Transverse colon (tissue), 4 donors: ENCODE measurements around the gene AGPAT1. TPM values are rescaled to one million over a fixed set of nuclear protein-coding genes. Genes with fewer than 3 reads are reported as not detected.

Experiments
- DNase-seq: peaks from one replicate; pipeline ENCODE4 v3.0.0-alpha.2; 2019
- H3K27ac ChIP-seq, 4 donors: fragments of 200-600 bp; sonication (generic); 2 replicates each; pipeline ENCODE4 v1.5.1; 2016 to 2018; ENCODE audit warnings: inconsistent platforms in 4 of 4
- H3K27me3 ChIP-seq: fragments of 200-600 bp; sonication (generic); 2 replicates; pipeline ENCODE4 v1.5.1; 2017; ENCODE audit warnings: inconsistent platforms
- H3K36me3 ChIP-seq, 4 donors: fragments of 200-600 bp; sonication (generic); 2 replicates each; pipeline ENCODE4 v1.5.1; 2017 to 2019; ENCODE audit warnings: inconsistent platforms in 4 of 4
- H3K4me1 ChIP-seq, 4 donors: fragments of 200-600 bp; sonication (generic); 2 replicates each; pipeline ENCODE4 v1.5.1; 2017 to 2020; ENCODE audit warnings: inconsistent platforms in 4 of 4
- H3K4me3 ChIP-seq, 4 donors: fragments of 200-600 bp; sonication (generic); 1 replicate in 1 of 4; 2 replicates in 3 of 4; pipeline versions ENCODE4 v1.5.1 to v1.6.1; 2017 to 2019; ENCODE audit warnings: inconsistent platforms in 4 of 4
- H3K9me3 ChIP-seq, 2 donors: fragments of 200-600 bp; sonication (generic); 2 replicates each; pipeline ENCODE4 v1.5.1; 2017 to 2019; ENCODE audit warnings: inconsistent platforms in 2 of 2
- EP300 ChIP-seq: sonication (generic); formaldehyde crosslinking; IDR thresholded peaks from one replicate; pipeline ENCODE4 v1.6.1; 2017; ENCODE audit warnings: antibody characterized with exemption, low read depth
- POLR2A ChIP-seq: fragments of 450-650 bp; IDR thresholded peaks from one replicate; pipeline ENCODE4 v1.6.1; 2016; ENCODE audit warnings: antibody characterized with exemption, mild to moderate bottlenecking, moderate library complexity
- POLR2AphosphoS5 ChIP-seq, 3 donors: sonication (generic); formaldehyde crosslinking; IDR thresholded peaks; one replicate each; pipeline ENCODE4 v1.6.1; 2016; ENCODE audit warnings: antibody characterized with exemption in 3 of 3
- WGBS, 2 donors: methylation state at CpG; one replicate each; pipeline ENCODE4 v1.1.5; 2018; ENCODE audit warnings: low coverage in 1 of 2; 5-methylcytosine and 5-hydroxymethylcytosine counted together
- in situ Hi-C, 4 donors: fragments of 200-750 bp; cut with MboI; loops; one replicate each; pipeline versions ENCODE4 v1.15.0 to v1.15.1; 2017; ENCODE audit warnings: low sequenced_read_pairs in 3 of 4, low pct_ligation_motif_present in 1 of 4, low pct_unique_long_range_greater_than_20kb in 1 of 4
- intact Hi-C: fragments of 100-400 bp; cut with DNase I; formaldehyde crosslinking; loops from one replicate; pipeline ENCODE4 v1.15.1; 2023; ENCODE audit warnings: low total_unique reads
- total RNA-seq, 4 donors: library from RNA; depleted of rRNA; stranded (reverse); fragments of >200 nt; gene quantifications; one replicate each; pipeline ENCODE4 v1.1.0, GENCODE V29; 2016
- TF ChIP-seq, protein P1 (sequence below), 5 experiments: fragments of 200-600 bp in 3 of 5; fragments of 450-650 bp in 2 of 5; sonication (generic) in 3 of 5; IDR thresholded peaks; 1 replicate in 2 of 5; 2 replicates in 3 of 5; pipeline ENCODE4 v1.5.1; 2016 to 2017; ENCODE audit warnings: antibody characterized with exemption in 5 of 5, inconsistent platforms in 3 of 5, mild to moderate bottlenecking in 2 of 5, moderate library complexity in 1 of 5

The AGPAT1 gene
- total RNA-seq, 4 donors from 2014 or later, result 17.9 to 67.2 (median 50.1) TPM

DNA sequence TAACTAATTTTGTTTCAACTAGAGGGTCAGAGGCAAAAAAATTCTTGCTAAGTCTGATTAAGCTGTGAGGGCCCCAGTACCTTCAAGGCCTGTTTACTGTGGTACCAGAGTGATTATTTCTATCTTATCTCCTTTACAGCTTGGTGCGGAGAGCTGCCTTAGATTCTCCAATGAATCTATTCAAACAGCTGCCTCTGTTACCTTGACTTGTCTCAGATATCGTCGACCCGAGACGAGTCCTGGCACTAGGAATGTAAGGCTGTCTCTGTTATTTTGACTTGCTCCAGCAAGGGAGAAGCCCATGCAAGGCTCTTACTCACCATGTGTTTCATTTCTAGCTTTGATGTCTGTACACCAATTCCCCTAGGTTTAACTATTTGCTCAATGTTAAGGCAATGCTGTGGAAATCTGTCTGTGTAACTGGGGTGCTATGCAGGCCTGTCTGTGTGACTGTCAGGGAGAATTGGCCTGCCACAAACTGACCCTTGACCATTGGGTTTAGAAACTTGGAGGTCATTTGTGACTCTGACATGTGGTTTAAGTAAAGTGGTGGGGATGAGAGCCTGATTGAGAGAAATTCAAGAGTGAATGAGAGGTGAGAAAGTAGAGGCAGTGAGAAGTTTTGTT is 35.4 kb downstream of the AGPAT1 start:
- H3K4me1 ChIP-seq, result peaks cover 0 to 17% (median 4%) of the 10 kb centered on the region in 4 donors
- no peaks in the 10 kb centered on the region for H3K9me3 ChIP-seq
- WGBS, 2 donors, result 68 to 89% methylated on average over 4 to 5 of the region's 5 CpGs
- in situ Hi-C loops, result no loop called here
- no peaks in the 10 kb centered on the region for H3K36me3 ChIP-seq
- H3K27ac ChIP-seq, result no peak overlapping the region
- TF ChIP-seq EP300 (no peak), POLR2A (no peak)
- H3K4me3 ChIP-seq, result no peak overlapping the region
- DNase-seq, result no peak
- intact Hi-C loops, result no loop called here
- no peaks in the 10 kb centered on the region for H3K27me3 ChIP-seq

DNA sequence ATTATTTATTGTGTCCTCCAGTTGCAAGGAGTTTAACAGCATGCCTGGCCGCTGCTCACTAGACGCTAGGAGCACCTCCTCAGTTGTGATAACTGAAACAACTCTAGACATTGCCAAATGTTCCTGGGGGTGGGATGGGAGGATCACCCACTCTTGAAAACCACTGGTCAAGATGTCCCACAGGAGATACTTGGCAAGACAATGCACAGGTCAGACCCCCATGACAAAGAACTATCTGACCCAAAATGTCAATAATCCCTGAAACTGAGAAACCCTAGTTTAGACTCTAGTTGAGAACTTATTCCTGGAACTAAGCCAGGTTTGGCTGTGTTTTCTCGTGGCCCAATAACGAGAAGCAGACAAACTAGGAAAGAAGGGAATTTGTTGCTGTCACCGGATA is 36.3 kb downstream of the AGPAT1 start:
- no peak for DNase-seq
- no peaks in the 10 kb centered on the region for H3K9me3 ChIP-seq
- WGBS, 2 donors, result 33 to 78% methylated on average over 3 to 5 of the region's 5 CpGs
- no peaks in the 10 kb centered on the region for H3K27me3 ChIP-seq
- no peak overlapping the region for H3K27ac ChIP-seq
- intact Hi-C loops (no loop called here), in situ Hi-C loops (no loop called here)
- peaks cover 0 to 17% (median 4%) of the 10 kb centered on the region in 4 donors for H3K4me1 ChIP-seq
- no peaks in the 10 kb centered on the region for H3K36me3 ChIP-seq
- no peak overlapping the region for H3K4me3 ChIP-seq
- TF ChIP-seq EP300, result no peak
- TF ChIP-seq POLR2A, result no peak
- TF ChIP-seq, protein P1, sequence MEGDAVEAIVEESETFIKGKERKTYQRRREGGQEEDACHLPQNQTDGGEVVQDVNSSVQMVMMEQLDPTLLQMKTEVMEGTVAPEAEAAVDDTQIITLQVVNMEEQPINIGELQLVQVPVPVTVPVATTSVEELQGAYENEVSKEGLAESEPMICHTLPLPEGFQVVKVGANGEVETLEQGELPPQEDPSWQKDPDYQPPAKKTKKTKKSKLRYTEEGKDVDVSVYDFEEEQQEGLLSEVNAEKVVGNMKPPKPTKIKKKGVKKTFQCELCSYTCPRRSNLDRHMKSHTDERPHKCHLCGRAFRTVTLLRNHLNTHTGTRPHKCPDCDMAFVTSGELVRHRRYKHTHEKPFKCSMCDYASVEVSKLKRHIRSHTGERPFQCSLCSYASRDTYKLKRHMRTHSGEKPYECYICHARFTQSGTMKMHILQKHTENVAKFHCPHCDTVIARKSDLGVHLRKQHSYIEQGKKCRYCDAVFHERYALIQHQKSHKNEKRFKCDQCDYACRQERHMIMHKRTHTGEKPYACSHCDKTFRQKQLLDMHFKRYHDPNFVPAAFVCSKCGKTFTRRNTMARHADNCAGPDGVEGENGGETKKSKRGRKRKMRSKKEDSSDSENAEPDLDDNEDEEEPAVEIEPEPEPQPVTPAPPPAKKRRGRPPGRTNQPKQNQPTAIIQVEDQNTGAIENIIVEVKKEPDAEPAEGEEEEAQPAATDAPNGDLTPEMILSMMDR (IDR thresholded peaks at IDR 0.05), result no peak
- TF ChIP-seq POLR2AphosphoS5 (IDR thresholded peaks at IDR 0.05), result no peak

DNA sequence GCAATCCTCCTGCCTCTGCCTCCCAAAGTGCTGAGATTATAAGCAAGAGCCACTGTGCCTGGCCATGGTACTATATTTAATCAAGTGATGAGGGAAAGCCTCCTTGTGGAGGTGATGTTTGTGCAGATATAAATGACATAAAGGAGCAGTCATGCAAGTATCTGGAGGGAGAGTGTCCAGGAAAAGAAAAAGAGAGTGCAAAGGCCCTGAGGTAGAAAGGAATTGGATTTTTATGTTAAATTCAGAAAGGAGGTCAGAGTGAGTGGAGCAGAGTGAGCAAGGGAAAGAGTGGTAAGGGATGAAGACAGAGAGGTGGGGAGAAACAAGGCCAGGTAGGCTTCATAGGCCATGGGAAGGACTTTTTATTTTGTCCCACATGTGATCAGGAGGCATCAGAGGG is 38.4 kb downstream of the AGPAT1 start:
- Histone ChIP-seq H3K36me3 (no peaks in the 10 kb centered on the region), H3K27ac (no peak overlapping the region), H3K4me3 (no peak overlapping the region), H3K27me3 (no peaks in the 10 kb centered on the region), H3K4me1 (peaks cover 0 to 10% (median 0%) of the 10 kb centered on the region in 4 donors), H3K9me3 (no peaks in the 10 kb centered on the region)
- no peak for TF ChIP-seq POLR2A
- TF ChIP-seq, protein P1 (IDR thresholded peaks at IDR 0.05), result no peak
- no peak for TF ChIP-seq POLR2AphosphoS5 (IDR thresholded peaks at IDR 0.05)
- TF ChIP-seq EP300, result no peak
- intact Hi-C loops (no loop called here), in situ Hi-C loops (no loop called here)
- DNase-seq, result no peak

DNA sequence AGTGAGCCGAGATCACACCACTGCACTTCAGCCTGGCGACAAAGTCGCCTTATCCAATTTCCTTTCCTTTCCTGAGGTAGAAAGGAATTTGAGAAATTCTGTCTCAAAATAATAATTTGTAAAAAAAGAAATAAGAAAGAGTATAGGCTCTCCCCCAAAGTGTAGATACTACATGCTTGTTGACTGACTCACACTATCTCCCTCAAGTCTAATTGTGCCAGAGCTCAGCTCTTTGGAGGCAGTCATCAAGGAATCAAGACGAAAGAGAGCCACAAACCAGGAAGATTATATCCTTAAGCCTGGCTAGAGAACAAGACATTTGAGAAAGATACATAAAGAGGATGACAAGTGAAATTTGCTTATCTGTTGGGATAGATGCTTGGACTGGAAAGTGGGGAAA is 42.1 kb downstream of the AGPAT1 start:
- in situ Hi-C loops, result no loop called here

More for the DNA sequence above, 42.1 kb downstream of the AGPAT1 start:
- no peaks in the 10 kb centered on the region for H3K36me3 ChIP-seq
- H3K27me3 ChIP-seq, result no peaks in the 10 kb centered on the region
- TF ChIP-seq EP300 (no peak), POLR2AphosphoS5 (IDR thresholded peaks at IDR 0.05) (no peak), POLR2A (no peak)
- TF ChIP-seq, protein P1 (IDR thresholded peaks at IDR 0.05), result no peak
- 83% methylated on average over 4 of the region's 4 CpGs for WGBS, 2 donors
- no peak overlapping the region for H3K27ac ChIP-seq
- no peak for DNase-seq
- H3K4me3 ChIP-seq, result no peak overlapping the region
- peaks cover 8 to 13% (median 9%) of the 10 kb centered on the region in 4 donors for H3K4me1 ChIP-seq
- intact Hi-C loops, result no loop called here
- no peaks in the 10 kb centered on the region for H3K9me3 ChIP-seq
